HG03060 (cell line): ENCODE measurements around the gene ESYT3.
"Not testable (repeated sequence)": the region's sequence is repeated elsewhere in the genome, so short reads cannot be mapped to it uniquely, and the experiment has no call there.

Source experiments
- ATAC-seq: cut with Tn5 transposase; IDR thresholded peaks from one replicate; pipeline ENCODE4 v1.9.1; 2021; ENCODE audit warnings: low read depth, moderate number of reproducible peaks; ENCODE audit not compliant: unreplicated experiment

Gene ESYT3

DNA sequence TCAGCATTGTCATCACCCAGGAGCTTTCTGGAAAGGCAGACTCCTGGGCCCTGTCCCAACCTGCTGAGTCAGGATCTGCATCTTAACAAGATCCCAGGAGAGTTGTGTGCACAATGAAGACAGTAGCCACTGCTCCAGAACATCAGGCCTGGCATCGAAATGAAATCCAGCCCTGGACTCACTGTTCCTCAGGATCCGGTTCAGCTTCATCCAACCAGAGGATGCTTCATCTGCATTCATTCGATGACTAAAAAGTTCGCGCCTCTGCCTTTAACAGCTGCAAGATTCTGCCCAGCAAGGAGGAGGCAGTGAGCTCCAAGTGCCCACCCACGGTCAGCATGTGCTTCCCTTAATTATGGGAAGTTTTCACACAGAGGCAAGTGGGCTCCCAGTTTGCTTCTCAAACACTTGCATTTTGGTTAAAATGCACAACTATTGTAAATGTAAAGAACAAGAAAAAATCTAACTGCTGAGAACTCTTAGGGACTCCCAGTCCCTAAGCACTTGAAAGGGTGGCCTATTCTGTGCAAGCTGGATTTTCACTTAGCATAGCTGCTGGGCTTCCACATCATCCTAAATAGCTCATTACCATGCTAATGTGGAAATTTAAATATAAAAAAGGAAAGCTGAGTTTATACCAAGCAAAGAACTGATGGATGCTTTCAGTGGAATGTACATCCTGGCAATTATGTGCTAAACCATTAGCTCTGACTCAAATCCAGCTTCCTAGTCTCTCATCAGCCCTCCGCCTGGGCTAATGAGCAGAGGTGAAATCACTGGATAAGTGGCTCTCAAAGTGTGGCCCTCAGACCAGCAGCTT, 25.5 kb upstream of the ESYT3 start:
- ATAC-seq: no peak

DNA sequence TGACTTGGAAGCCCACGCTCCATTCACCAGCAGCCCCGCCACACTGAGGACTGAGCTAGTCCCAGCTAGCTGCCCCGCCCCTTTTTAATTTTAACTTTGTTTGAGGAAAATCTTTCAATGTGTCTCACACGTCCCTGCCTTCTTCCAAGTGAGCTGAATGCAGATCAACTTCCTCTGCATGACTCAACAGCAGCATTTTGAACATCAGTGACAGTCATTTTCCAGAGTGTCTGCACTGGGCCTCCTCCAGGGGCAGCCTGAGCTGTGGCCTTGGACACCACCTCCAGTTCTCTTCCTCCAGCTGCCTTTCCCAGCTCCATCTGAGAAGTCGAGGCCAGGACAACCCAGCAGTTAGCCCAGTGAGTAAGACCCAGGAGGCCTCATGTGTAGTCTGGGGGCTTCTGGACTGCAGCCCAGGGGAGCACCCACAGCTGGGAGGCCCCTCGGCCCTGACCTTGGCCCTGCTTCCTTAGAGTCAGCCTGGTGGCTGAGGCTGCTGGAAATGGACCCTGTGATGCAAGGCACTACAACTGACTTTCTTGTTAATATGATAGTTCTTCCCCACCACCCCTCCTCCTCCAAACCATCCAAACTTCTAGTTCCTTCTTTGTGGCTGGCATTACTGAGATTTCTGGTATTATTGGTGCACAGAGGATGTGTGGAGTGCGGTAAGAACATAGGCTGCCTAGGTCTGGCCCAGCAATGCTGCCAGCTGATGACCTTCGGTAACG, 21.4 kb upstream of the ESYT3 start:
- no peak for ATAC-seq

DNA sequence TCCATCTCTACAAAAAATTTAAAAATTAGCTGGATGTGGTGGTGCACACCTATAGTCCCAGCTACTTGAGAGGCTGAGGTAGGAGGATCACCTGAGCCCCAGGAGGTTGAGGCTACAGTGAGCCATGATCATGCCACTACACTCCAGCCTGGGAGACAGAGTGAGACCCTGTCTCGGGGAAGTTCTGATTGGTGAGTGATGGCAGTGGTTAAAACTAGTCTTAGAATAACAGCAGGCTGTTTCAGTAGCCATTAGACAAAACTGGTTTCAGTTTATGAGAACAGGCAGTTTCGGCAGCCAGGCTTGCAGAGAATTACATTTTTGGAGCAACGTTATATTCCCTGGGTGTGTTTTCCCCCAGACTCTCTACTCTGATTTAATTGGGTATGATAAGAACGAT, 18.2 kb upstream of the ESYT3 start:
- not testable (repeated sequence) for ATAC-seq

DNA sequence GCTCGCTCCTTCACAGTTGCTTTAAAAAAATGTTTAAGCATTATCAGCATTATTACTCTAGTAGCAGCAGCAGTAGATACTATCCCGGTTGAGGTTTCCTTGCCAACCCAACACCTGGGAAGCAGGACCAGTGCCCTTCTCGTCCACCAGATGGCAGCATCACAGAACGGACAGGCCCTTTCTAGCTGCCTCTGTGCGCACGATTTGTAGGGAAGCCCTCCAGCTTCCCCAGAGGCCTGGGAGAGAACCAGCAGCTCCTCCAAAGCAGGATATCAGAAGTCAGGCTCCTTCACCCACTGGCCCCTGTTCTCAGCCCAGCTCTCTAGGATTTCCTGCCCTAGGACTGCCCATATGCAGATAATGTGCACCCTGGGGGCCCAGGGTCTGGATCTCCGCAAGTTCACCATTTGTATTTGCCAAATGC, 16.8 kb upstream of the ESYT3 start:
- ATAC-seq: no peak

DNA sequence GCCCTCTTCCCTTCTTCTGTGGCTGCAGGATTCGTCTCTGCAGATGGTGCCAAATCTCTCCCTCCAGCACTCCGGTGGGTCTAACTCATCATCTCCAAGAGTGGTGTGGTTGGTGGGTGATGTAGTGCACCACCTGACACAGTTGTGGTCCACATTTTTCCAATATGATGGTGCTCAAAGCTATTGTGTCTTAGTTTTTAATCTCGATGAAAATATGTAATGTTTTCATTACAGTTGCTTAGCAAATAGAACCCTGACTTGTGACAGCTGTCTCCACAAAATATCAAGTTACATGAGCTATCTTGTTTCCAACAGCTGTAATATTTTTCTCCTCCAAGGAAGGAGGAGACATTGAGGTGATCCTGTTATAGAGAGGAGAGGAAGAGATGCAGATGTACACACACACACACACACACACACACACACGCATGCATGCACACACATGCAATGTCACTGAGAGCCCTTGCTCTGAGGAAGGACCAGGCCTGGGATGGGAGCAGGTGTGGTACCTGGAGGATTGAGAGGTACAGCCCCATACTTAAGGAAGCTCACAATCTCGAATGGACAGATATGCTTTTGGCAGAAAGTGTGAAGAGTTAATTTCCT, 15.7 kb upstream of the ESYT3 start:
- no peak for ATAC-seq

DNA sequence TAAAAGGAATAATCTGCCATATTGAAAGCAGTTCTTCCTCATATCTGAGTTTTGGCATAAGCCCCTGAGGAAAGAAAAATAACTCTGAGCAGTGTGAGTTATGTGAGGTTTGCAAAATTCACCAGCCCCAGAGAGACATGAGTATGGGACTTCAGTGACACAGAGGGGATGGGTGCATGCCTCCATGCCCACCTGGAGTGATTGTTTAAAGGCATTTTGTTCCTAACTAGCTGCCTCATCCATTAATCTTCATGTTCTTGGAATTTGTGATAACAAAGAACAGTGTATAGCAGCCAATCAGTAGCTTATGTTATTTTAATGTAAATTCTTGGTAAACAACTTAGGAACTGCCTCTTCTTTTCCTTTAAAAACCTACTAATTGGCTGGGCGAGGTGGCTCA, 11.1 kb upstream of the ESYT3 start:
- no peak for ATAC-seq

DNA sequence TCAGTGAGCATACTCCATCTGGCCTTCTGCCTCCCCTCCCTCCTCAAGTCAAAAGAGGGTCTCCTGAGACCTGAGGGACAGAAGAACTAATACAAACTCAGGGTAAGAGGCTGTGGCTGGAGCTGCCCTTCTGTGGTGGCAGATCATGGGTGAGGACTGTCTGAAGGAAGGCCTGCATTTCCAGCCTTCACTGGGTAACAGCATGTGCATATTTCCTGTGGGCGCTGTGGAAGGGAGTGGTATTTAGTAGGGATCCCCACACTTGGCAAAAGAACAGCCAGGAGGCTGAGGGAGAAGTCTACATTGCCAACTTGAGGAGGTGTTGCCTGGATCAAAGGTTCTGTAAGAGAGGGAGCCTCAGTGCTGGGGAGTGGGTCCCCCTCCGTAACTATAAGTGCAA, 10.1 kb upstream of the ESYT3 start:
- no peak for ATAC-seq

DNA sequence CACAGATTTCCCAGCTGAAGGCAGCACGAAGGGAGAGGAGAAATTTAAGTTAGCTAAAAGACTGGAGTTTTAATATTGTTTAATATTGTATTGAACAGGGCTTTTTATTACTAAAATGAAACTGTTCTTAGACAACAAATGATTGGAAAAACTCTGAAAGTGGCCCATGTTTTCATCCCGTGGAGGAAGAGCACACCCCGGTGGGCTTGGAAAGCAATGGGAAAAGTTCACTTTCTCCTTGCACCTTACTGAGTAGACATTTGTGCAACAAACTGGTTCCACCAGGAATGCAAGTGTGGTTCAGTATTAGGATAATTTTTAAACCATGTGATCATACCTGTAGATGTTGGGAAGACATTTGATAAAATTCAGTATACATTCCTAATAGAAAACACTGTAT, 8.2 kb upstream of the ESYT3 start:
- ATAC-seq: no peak

DNA sequence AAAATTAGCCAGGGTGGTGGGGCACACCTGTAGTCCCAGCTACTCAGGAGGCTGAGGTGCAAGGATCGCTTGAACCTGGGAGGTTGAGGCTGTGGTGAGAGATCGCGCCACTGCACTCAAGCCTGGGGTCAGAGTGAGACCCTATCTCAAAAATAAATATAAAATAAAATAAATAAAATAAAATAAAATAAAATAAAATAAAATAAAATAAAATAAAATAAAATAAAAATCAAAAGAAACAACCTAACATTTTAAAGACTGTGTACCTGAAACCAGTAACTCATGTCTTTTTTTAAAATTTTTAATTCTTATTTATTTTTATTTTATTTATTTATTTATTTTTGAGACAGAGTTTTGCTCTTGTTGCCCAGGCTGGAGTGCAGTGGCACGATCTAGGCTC, 7.7 kb upstream of the ESYT3 start:
- not testable (repeated sequence) for ATAC-seq

DNA sequence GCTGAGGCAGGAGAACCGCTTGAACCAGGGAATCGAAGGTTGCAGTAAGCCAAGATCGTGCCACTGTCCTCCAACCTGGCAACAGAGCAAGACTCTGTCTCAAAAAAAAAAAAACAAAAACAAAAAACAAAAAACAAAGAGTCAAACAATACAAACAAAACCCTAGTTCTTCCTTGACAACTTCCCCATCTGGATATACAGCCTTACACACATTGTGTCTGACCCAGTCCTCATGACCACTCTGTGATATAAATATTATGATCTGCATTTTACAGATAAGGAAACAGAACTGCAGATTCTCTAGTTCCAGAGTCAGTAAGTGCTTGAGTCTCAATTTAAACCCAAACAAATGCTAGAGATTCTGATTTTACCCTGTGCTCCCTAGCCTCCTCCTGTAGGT, 4.8 kb upstream of the ESYT3 start:
- ATAC-seq: no peak

DNA sequence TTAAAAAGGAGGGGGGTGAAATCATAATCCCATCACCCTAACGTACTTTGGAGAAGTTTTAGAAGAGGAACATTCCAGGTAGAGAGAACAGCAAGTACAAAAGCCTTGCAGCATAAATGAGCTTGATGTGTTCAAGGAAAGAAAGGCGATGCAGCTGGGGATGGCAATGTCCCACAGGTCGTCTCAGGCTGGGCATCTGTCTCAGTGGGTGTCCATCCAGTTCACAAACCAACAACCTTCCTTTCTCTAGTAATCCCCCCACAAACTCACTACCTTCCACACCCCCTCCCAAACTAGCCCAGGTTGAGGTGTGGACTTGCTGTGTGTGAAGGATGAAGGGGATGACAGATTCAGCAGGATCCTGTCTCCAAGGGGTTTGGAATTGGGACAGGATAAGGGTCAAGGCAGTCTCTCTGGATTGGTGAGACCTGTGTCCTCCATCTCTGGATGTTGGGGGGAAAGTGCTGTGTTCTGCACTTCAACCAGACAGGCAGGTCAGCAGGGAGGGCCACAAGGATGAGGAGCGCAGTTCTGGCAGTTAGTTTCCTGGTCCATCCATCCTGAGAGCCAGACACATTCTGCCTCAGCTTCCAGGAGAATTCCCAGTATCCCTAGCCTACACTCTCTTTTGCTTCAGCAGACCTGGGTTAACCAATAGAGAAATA, 1.7 kb upstream of the ESYT3 start:
- ATAC-seq: no peak

DNA sequence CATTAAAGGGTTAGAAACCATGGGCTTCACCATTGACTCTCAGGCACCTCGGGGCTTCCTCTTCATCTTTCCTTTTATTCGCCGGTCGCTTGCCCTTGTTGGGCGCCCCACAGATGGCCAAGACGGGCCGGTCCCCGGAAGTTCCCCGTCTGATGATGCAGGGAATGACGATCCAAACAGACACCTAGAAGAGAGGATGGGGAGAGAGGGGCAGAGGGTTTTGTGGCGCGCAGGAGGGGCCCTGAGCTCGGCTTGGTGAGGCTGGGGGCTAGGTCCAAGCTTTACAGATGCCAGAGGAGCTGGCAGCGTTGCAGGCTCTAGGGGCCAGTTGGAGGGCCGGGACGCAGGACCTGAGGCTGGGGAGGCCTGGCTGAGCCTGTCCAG, 532 bp upstream of the ESYT3 start:
- no peak for ATAC-seq

DNA sequence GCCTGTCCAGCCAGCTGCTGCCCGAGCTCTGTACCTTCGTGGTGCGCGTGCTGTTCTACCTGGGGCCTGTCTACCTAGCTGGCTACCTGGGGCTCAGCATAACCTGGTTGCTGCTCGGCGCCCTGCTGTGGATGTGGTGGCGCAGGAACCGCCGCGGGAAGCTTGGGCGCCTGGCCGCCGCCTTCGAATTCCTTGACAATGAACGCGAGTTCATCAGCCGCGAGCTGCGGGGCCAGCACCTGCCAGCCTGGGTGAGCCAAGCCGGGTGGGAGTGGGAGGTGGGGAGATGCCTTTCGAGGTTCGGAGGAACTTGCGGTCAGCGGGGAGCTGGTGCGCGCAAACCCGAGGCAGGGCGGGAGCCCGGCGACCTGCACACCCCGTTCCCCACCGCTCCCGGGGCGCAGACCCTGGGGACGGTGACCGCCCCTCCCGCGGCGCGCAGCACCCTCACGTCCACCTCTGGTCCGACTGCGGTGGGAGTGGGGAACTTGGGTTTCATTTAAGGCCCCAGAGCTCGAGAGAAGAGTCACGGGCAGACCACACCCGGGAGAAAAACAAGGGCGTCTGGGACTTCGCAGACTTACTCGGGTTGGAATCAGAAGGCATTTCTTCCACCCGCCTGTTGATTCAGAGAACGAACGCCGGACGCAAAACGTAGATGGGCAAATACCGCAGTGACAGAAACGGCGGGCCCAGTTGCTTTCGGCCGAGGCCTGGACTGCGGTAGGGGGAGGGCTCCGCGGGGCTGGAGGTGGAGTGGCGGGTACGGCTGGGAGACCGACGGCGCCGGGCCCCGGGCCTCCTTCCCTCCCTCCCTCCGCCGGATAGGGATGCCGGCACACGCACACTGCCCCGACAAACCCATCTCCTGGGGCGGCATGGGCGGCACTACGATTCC, 708 bp downstream of the ESYT3 start:
- no peak for ATAC-seq

DNA sequence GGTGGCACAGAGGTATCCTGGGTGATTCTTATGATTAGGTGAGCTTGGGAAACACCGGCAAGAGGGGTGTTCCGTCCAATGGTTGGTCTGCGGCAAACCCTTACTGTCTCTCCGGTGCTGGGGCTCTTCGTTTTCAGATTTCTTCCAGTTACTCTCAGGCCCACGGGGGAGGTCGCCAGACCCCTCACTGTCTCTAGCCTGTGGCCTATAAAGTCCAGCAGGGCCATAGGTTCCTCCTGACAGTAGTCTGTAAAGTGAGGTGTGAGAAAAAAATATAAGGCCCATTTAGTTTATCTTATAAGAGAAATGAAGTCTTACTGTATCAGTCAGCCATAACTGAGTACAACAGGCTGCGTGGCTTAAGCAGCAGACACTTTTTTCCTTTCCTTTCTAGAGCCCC, 1.4 kb downstream of the ESYT3 start:
- ATAC-seq: no peak

DNA sequence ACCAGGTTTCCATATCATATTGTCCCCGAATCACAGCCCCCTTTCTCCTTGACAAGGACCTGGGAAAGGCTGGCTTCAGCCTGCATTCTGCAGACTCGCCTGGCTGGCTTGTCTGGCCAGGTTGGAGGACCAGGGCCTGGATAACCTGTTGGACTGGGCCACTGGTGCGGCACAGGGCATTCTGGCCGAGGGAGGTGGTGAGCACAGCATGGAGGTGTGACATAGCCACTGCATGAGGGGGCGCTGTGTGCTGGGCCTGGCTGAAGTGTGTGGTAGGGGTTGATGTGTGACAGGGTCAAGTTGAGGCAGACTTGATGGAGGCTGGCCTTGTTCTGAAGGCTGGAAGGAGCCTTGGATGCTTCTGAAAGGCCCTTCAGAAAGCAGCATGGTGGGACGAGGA, 2.9 kb downstream of the ESYT3 start:
- ATAC-seq: no peak

DNA sequence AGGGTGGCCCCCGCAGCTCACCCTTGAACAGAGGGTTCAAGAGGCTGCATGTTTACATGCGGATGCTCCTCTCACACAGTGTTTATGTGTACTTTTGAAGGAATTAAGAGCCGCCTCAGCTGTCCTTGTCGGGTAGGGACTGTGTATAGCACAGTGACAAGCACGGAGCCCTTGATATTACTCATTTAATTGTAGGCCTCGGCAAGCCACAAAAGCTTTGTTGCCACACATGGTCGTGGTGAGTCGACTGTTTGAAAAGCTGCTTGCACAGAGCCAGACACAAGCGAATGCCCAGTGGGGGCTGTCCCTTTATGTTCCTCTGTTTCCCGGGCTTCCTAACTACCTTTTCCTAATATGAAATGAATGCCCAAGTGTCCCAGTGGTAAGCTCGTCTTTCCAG, 4.5 kb downstream of the ESYT3 start:
- no peak for ATAC-seq

DNA sequence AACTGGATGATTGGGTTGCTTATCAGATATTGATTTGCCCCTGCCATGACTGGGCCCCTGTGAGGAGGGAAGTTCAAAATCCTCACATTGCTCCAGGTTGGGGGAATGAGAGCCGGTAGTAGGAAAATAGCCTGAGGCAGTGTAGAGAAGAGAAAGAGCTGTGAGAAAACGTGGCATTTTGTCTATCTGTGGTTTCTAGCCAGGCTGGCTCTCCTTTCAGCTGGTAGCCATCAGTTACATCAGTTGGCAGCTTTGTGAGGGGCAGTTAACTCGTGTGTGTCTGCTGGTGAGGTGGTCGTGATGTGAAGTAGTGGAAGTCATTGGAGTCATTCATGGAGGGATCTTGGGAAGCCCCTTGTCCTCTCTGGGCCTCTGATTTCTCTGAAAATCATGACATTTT, 5.2 kb downstream of the ESYT3 start:
- ATAC-seq: no peak

DNA sequence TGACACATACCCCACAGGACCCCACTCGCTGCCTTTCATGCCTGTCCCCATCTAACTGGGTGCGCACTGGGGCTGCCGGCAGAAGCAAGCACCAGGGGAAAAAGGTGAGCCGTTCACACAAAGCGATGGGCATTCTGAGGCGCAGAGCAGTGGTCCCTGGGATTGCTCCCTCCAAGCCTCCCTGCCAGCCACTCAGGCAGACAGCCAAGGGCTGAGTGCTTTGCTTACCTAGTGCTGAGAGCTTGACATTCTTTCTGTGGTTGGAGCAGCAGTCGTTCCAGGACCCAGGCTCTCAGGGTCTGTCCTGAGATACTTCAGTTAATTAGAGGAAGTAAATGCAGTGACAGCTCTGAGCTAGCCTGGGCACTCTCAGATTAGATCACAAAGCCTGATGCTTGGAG, 5.7 kb downstream of the ESYT3 start:
- ATAC-seq: no peak

DNA sequence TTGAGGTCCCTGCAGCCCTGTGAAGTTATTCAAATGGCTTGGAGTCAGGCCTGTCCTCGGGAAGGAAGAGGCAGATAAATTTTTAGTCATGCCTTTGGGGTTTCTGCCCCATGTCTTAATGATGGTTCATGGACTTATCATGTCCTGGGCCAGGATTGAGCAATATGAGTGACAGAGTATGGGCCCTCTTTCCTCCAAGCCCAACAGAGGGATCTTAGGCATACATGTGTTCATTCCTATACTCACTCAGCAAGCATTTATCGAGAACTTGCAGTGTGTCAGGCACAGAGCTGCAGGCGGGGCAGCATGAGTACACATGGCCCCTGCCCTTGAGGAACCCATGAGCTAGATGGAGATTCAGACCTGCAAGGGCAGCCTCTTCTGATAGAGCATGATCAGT, 6.2 kb downstream of the ESYT3 start:
- no peak for ATAC-seq

DNA sequence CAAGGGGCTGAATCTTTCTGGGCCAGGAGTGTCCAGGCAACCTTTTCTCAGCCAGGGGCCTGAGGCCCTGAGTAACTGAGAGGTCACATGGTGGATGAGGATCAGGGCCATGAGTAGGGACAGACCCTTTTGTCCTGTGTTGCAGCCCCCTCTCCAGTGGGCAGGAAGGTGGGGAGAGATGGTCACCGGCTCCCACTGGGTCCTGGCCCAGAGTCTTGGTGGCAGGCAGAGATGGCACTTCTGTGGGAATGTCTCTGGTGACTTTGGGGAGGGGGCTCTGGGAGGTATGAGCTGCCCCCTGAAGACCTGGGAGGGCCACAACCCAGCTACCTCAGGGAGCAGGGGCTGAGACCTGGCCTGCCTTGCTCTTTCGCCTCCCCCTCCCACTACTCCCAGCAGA, 6.8 kb downstream of the ESYT3 start:
- ATAC-seq: no peak
